Trophoblast cell (in vitro differentiated cells and primary cell): ENCODE results near the gene COL5A1.
A peak's percentile ranks its signal among the peaks of the same experiment; 100 is the strongest.

ENCODE experiments used
- DNase-seq, 2 donors: peaks; one replicate each; pipeline ENCODE4 v3.0.0-alpha.2; 2016
- H2AFZ ChIP-seq: 2 replicates; pipeline ENCODE4 v1.6.1; 2013; ENCODE audit warnings: low read length, moderate library complexity, mild to moderate bottlenecking; ENCODE audit not compliant: insufficient read depth, poor library complexity
- H2AK5ac ChIP-seq: 2 replicates; pipeline ENCODE4 v1.6.1; 2013; ENCODE audit warnings: mild to moderate bottlenecking, low read length
- H2BK120ac ChIP-seq: 2 replicates; pipeline ENCODE4 v1.6.1; 2013; ENCODE audit warnings: low read length, mild to moderate bottlenecking, moderate library complexity; ENCODE audit not compliant: insufficient read depth, poor library complexity
- H2BK12ac ChIP-seq: 2 replicates; pipeline ENCODE4 v1.6.1; 2013; ENCODE audit warnings: mild to moderate bottlenecking, low read length, moderate library complexity
- H2BK5ac ChIP-seq: 2 replicates; pipeline ENCODE4 v1.6.1; 2013; ENCODE audit warnings: low read length, low read depth, moderate library complexity, mild to moderate bottlenecking; ENCODE audit not compliant: poor library complexity
- H3K14ac ChIP-seq: 2 replicates; pipeline ENCODE4 v1.6.1; 2013; ENCODE audit warnings: mild to moderate bottlenecking, low read length
- H3K18ac ChIP-seq: 2 replicates; pipeline ENCODE4 v1.6.1; 2013; ENCODE audit warnings: mild to moderate bottlenecking, low read length
- H3K23ac ChIP-seq: 2 replicates; pipeline ENCODE4 v1.6.1; 2013; ENCODE audit warnings: low read length
- H3K27ac ChIP-seq: 2 replicates; pipeline ENCODE4 v1.5.1; 2013; ENCODE audit warnings: low read depth, mild to moderate bottlenecking, inconsistent platforms, low read length, moderate library complexity
- H3K27me3 ChIP-seq: 2 replicates; pipeline ENCODE4 v1.6.1; 2013; ENCODE audit warnings: inconsistent platforms, mild to moderate bottlenecking, low read length, moderate library complexity; ENCODE audit not compliant: insufficient read depth
- H3K36me3 ChIP-seq, 2 experiments: 1 replicate in 1 of 2; 2 replicates in 1 of 2; pipeline ENCODE4 v1.6.1; 2013; ENCODE audit warnings: low read length in 2 of 2, mild to moderate bottlenecking in 2 of 2, moderate library complexity in 1 of 2; ENCODE audit not compliant: insufficient read depth in 2 of 2, control insufficient read depth in 1 of 2
- H3K4ac ChIP-seq: 2 replicates; pipeline ENCODE4 v1.6.1; 2013; ENCODE audit warnings: low read depth, mild to moderate bottlenecking, low read length, moderate library complexity
- H3K4me1 ChIP-seq, 2 experiments: 1 replicate in 1 of 2; 2 replicates in 1 of 2; pipeline ENCODE4 v1.6.1; 2013; ENCODE audit warnings: low read length in 2 of 2, mild to moderate bottlenecking in 2 of 2, moderate library complexity in 1 of 2; ENCODE audit not compliant: insufficient read depth in 2 of 2, control insufficient read depth in 1 of 2
- H3K4me2 ChIP-seq: 2 replicates; pipeline ENCODE4 v1.6.1; 2013; ENCODE audit warnings: inconsistent platforms, mild to moderate bottlenecking, low read length, moderate library complexity
- H3K4me3 ChIP-seq: 2 replicates; pipeline ENCODE4 v1.5.1; 2013; ENCODE audit warnings: mild to moderate bottlenecking, low read depth, low read length, inconsistent platforms
- H3K79me1 ChIP-seq: one replicate; pipeline ENCODE4 v1.6.1; 2013; ENCODE audit warnings: low read length
- H3K79me2 ChIP-seq: 2 replicates; pipeline ENCODE4 v1.6.1; 2013; ENCODE audit warnings: low read length, mild to moderate bottlenecking; ENCODE audit not compliant: control insufficient read depth, insufficient read depth, poor library complexity
- H3K9ac ChIP-seq: 2 replicates; pipeline ENCODE4 v1.6.1; 2013; ENCODE audit warnings: mild to moderate bottlenecking, low read length
- H3K9me3 ChIP-seq: 2 replicates; pipeline ENCODE4 v1.6.1; 2013; ENCODE audit warnings: low read depth, mild to moderate bottlenecking, control low read depth, inconsistent platforms, low read length; ENCODE audit not compliant: insufficient read depth
- H4K12ac ChIP-seq: 2 replicates; pipeline ENCODE4 v1.6.1; 2013; ENCODE audit warnings: low read depth, mild to moderate bottlenecking, low read length, moderate library complexity
- H4K8ac ChIP-seq: 2 replicates; pipeline ENCODE4 v1.6.1; 2013; ENCODE audit warnings: low read depth, mild to moderate bottlenecking, low read length, moderate library complexity
- H4K91ac ChIP-seq: one replicate; pipeline ENCODE4 v1.6.1; 2013; ENCODE audit warnings: low read depth, mild to moderate bottlenecking, low read length, moderate library complexity
- WGBS: extraction: QIAGEN DNeasy Blood & Tissue Kit; methylation state at CpG from one replicate; pipeline ENCODE4 v1.1.7; 2013; ENCODE audit warnings: missing lambda C conversion rate; ENCODE audit not compliant: insufficient read length, insufficient coverage; ENCODE audit errors: extremely low coverage; 5-methylcytosine and 5-hydroxymethylcytosine counted together

COL5A1 gene

DNA sequence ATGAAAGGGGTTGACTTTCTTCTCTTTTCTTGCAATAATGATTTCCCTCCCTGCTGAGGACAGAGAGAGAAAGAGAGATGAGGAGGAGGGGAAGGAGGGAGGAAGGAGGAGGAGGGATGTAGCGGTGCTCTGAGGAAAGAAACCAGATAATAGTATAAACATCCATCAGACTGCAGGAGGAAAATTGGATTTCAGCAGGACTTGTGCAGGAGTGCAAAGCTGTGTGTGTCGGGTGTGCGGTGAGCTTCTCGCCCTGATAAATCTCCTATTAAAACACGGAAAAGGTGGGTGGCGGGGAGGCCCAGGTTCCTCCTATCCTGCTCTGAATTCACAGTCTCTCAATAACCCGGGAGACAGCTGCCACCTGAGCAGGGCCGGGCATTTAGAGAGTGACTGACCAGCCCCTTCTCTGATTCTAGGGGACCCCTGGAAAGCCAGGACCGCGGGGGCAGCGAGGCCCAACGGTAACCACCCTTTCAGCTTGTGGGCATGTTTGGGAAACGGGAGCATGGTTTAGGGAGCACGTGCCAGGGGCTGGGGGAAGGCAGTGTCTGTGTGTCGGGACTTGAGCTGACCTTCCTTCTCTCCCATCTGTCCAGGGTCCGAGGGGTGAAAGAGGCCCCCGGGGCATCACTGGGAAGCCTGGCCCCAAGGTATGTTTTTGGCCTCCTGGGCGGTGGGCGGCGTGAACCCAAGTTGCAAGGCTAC lies 153.2 kb downstream of the COL5A1 start:
- no peak overlapping the region for H2BK120ac ChIP-seq
- H4K12ac ChIP-seq: no peak overlapping the region
- no CpG with 5 or more reads among the region's 20 CpGs for WGBS
- H2BK5ac ChIP-seq: no peak overlapping the region
- no peak overlapping the region for H3K23ac ChIP-seq
- H2AK5ac ChIP-seq: no peak overlapping the region
- H3K4ac ChIP-seq: no peak overlapping the region
- H3K36me3 ChIP-seq: peaks cover 76 to 84% of the 10 kb centered on the region in 2 experiments
- H4K8ac ChIP-seq: no peak overlapping the region
- H2AFZ ChIP-seq: no peak overlapping the region
- no peaks in the 10 kb centered on the region for H3K79me2 ChIP-seq
- H3K4me2 ChIP-seq: no peak overlapping the region
- H3K4me3 ChIP-seq: no peak overlapping the region
- no peak overlapping the region for H3K14ac ChIP-seq
- H2BK12ac ChIP-seq: no peak overlapping the region
- H3K9ac ChIP-seq: no peak overlapping the region
- no peak overlapping the region for H3K27ac ChIP-seq
- H3K18ac ChIP-seq: no peak overlapping the region
- DNase-seq: no peak
- no peaks in the 10 kb centered on the region for H3K27me3 ChIP-seq
- H3K9me3 ChIP-seq: peaks cover 10% of the 10 kb centered on the region
- H3K4me1 ChIP-seq: no peaks in the 10 kb centered on the region
- H3K79me1 ChIP-seq: no peaks in the 10 kb centered on the region
- H4K91ac ChIP-seq: no peak overlapping the region

DNA sequence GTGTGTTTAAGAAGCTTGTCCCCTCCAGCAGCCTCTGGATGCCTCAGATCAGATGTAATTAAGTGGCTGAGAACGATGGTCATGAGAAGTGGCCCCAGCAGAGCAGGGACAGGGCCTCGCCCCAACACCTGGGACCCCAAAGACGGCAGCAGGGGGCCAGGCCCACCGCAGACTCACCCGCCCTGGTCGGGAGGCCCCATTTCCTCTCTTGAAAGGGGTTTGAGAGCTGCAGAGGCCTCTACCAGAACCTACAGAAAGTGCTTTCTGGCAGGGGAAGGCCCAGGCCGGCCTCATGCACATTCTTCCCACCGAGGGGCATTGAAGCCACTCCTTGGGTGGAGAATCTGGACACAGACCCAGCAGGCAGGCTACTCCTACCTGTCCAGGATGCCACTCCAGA lies 153.8 kb downstream of the COL5A1 start:
- Histone ChIP-seq H4K12ac (no peak overlapping the region), H3K4me1 (no peaks in the 10 kb centered on the region), H4K91ac (no peak overlapping the region), H2BK5ac (no peak overlapping the region), H3K9me3 (peaks cover 9% of the 10 kb centered on the region), H3K79me2 (no peaks in the 10 kb centered on the region), H2AK5ac (no peak overlapping the region), H3K14ac (no peak overlapping the region), H2BK120ac (no peak overlapping the region), H2AFZ (no peak overlapping the region), H3K4me3 (no peak overlapping the region), H3K4me2 (no peak overlapping the region), H3K18ac (no peak overlapping the region), H3K27me3 (no peaks in the 10 kb centered on the region), H3K4ac (no peak overlapping the region), H3K36me3 (peaks cover 80 to 86% of the 10 kb centered on the region in 2 experiments), H4K8ac (no peak overlapping the region), H3K79me1 (no peaks in the 10 kb centered on the region), H3K9ac (no peak overlapping the region), H2BK12ac (no peak overlapping the region), H3K27ac (no peak overlapping the region), H3K23ac (no peak overlapping the region)
- WGBS: no CpG with 5 or more reads among the region's 8 CpGs
- DNase-seq: no peak

DNA sequence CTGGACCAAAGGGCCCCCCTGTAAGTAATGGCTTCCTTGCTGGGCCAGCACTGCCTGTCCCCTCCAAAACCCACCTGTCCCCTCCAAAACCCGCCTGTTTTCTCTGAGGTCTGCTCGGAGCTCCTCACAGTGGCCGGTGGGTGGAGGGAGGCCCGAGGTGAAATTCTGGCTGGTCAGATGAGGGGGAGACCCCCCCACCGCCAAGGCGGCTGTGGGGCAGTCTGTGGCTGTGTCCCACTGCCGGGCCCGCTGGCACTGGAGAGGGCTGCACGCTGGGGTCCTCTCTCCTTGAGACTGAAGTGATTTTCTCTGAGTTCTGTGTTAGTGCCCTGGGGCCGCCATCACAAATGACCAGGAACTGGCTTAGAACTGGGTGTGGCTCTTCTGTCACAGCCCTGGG lies 155.3 kb downstream of the COL5A1 start:
- H2AFZ ChIP-seq: no peak overlapping the region
- H3K9ac ChIP-seq: no peak overlapping the region
- no peak overlapping the region for H2BK120ac ChIP-seq
- no peak overlapping the region for H4K8ac ChIP-seq
- no peaks in the 10 kb centered on the region for H3K4me1 ChIP-seq
- H3K36me3 ChIP-seq: peaks cover 80 to 84% of the 10 kb centered on the region in 2 experiments
- H2BK5ac ChIP-seq: no peak overlapping the region
- H3K14ac ChIP-seq: no peak overlapping the region
- no peak overlapping the region for H3K18ac ChIP-seq
- no peak overlapping the region for H2BK12ac ChIP-seq
- no CpG with 5 or more reads among the region's 10 CpGs for WGBS
- no peak overlapping the region for H3K4me2 ChIP-seq
- H3K4me3 ChIP-seq: no peak overlapping the region
- H3K79me2 ChIP-seq: no peaks in the 10 kb centered on the region
- no peak overlapping the region for H4K12ac ChIP-seq
- no peaks in the 10 kb centered on the region for H3K79me1 ChIP-seq
- H2AK5ac ChIP-seq: no peak overlapping the region
- no peak for DNase-seq
- H3K9me3 ChIP-seq: peaks cover 9% of the 10 kb centered on the region
- no peak overlapping the region for H3K23ac ChIP-seq
- no peaks in the 10 kb centered on the region for H3K27me3 ChIP-seq
- H3K4ac ChIP-seq: no peak overlapping the region
- H3K27ac ChIP-seq: no peak overlapping the region
- no peak overlapping the region for H4K91ac ChIP-seq

DNA sequence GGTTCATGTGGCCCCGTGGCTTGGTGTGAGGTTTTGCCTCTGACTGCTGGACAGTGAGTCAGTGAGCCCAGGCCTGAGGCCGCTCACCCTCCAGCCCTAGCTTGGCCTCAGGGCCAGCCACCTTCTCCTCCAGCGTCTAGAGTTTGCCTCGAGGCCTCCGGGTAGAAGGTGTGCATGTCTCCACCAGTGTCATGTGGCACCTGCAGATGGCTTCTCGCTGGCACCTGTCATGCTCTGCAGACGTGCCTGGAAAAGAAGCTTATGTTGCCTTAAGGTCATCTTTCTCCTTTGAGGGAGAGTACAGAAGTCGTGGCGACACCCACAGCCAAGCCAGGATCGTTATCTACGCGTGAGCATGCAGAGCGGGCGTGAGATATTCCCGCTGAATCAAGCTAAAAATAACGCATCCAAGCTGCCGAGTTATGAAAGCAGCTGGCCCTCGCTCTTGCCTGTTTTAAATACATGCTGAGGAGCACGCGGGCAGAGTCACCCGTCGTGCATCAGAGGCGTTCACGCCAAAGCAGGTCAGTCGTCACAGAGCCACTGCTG lies 159.3 kb downstream of the COL5A1 start:
- no CpG with 5 or more reads among the region's 25 CpGs for WGBS
- Histone ChIP-seq H3K23ac (no peak overlapping the region), H3K79me1 (no peaks in the 10 kb centered on the region), H3K9ac (no peak overlapping the region), H3K36me3 (peaks cover 86 to 88% of the 10 kb centered on the region in 2 experiments), H3K4me1 (no peaks in the 10 kb centered on the region), H3K27ac (no peak overlapping the region), H3K18ac (no peak overlapping the region), H3K14ac (no peak overlapping the region), H4K12ac (no peak overlapping the region), H2BK12ac (no peak overlapping the region), H3K9me3 (peaks cover 3% of the 10 kb centered on the region), H3K4ac (no peak overlapping the region), H2AK5ac (no peak overlapping the region), H4K91ac (no peak overlapping the region), H3K27me3 (no peaks in the 10 kb centered on the region), H2AFZ (no peak overlapping the region), H3K79me2 (no peaks in the 10 kb centered on the region), H3K4me3 (no peak overlapping the region), H4K8ac (no peak overlapping the region), H2BK120ac (no peak overlapping the region), H3K4me2 (no peak overlapping the region), H2BK5ac (no peak overlapping the region)
- DNase-seq: peak; percentile 76 to 89
